Hepatocyte (in vitro differentiated cells): ENCODE measurements around the gene OR11G2. TPM values are rescaled to one million over a fixed set of nuclear protein-coding genes. Genes with fewer than 3 reads are reported as not detected.

Experiments
- DNase-seq: peaks from one replicate; pipeline ENCODE4 v3.0.0-alpha.2; 2016; ENCODE audit warnings: low spot score
- H2AFZ ChIP-seq: fragments of 200-600 bp; sonication (generic); 2 replicates; pipeline ENCODE4 v1.6.0; 2016; ENCODE audit warnings: antibody characterized with exemption, mild to moderate bottlenecking
- H3K27ac ChIP-seq: fragments of 200-600 bp; sonication (generic); 2 replicates; pipeline ENCODE4 v1.5.1; 2016; ENCODE audit warnings: mild to moderate bottlenecking
- H3K27me3 ChIP-seq: fragments of 200-600 bp; sonication (generic); 2 replicates; pipeline ENCODE4 v1.6.1; 2016
- H3K36me3 ChIP-seq: fragments of 200-600 bp; sonication (generic); replicated peaks from 2 replicates; pipeline ENCODE4 v1.5.1; 2016; ENCODE audit warnings: low read depth; ENCODE audit not compliant: insufficient read depth
- H3K4me1 ChIP-seq: fragments of 200-600 bp; sonication (generic); 2 replicates; pipeline ENCODE4 v1.5.1; 2016; ENCODE audit warnings: mild to moderate bottlenecking, moderate library complexity; ENCODE audit not compliant: insufficient read depth
- H3K4me2 ChIP-seq: fragments of 200-600 bp; sonication (generic); 2 replicates; pipeline ENCODE4 v1.6.0; 2016
- H3K4me3 ChIP-seq: fragments of 200-600 bp; sonication (generic); 2 replicates; pipeline ENCODE4 v1.5.1; 2016; ENCODE audit warnings: mild to moderate bottlenecking
- H3K79me2 ChIP-seq: fragments of 200-600 bp; sonication (generic); 2 replicates; pipeline ENCODE4 v1.6.0; 2017; ENCODE audit warnings: mild to moderate bottlenecking
- H3K9me2 ChIP-seq: fragments of 200-600 bp; sonication (generic); replicated peaks from 2 replicates; pipeline ENCODE4 v1.6.0; 2017; ENCODE audit warnings: mild to moderate bottlenecking; ENCODE audit not compliant: insufficient read depth
- H3K9me3 ChIP-seq: fragments of 200-600 bp; sonication (generic); 2 replicates; pipeline ENCODE4 v1.5.1; 2016; ENCODE audit warnings: low read depth, mild to moderate bottlenecking
- H4K20me1 ChIP-seq: fragments of 200-600 bp; sonication (generic); 2 replicates; pipeline ENCODE4 v1.6.0; 2016; ENCODE audit warnings: mild to moderate bottlenecking; ENCODE audit not compliant: insufficient read depth, poor library complexity, severe bottlenecking
- EZH2 ChIP-seq: fragments of 200-600 bp; sonication (generic); IDR thresholded peaks from 2 replicates; pipeline ENCODE4 v1.6.1; 2016; ENCODE audit warnings: antibody characterized with exemption, mild to moderate bottlenecking, borderline replicate concordance
- EZH2phosphoT487 ChIP-seq: fragments of 200-600 bp; sonication (generic); IDR thresholded peaks from one replicate; pipeline ENCODE4 v1.6.1; 2018; ENCODE audit warnings: antibody characterized with exemption, mild to moderate bottlenecking, low read depth, moderate library complexity; ENCODE audit not compliant: unreplicated experiment, severe bottlenecking
- WGBS: methylation state at CpG from one replicate; pipeline ENCODE4 v1.1.6; 2016; ENCODE audit warnings: low lambda C conversion rate; ENCODE audit errors: missing lambda C conversion rate; 5-methylcytosine and 5-hydroxymethylcytosine counted together
- polyA plus RNA-seq: library from polyadenylated mRNA; unstranded; fragments of >200 nt; fragmentation: Nextera tagmentation; extraction: Ambion mirVana; gene quantifications from 2 replicates; pipeline ENCODE4 v1.2.1, GENCODE V29; 2016
- total RNA-seq: library from RNA; depleted of rRNA; stranded (reverse); fragments of >200 nt; gene quantifications from 2 replicates; pipeline ENCODE4 v1.2.3, GENCODE V29; 2014
- TF ChIP-seq, protein P1 (sequence below): fragments of 200-600 bp; sonication (generic); IDR thresholded peaks from 2 replicates; pipeline ENCODE4 v1.5.1; 2016; ENCODE audit warnings: antibody characterized with exemption, mild to moderate bottlenecking; ENCODE audit not compliant: poor library complexity

Gene OR11G2
- total and polyA plus RNA-seq, 2 experiments from 2014 or later: not detected

DNA sequence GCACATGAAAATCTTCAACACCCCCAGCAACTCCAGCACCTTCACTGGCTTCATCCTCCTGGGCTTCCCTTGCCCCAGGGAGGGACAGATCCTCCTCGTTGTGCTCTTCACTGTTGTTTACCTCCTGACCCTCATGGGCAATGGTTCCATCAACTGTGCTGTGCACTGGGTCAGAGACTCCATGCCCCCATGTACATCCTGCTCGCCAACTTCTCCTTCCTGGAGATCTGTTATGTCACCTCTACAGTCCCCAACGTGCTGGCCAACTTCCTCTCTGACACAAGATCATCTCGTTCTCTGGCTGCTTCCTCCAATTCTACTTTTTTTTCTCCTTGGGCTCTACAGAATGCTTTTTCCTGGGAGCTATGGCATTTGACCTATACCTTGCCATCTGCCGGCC, 11.5 kb upstream of the OR11G2 start:
- Histone ChIP-seq H3K9me3 (no peaks in the 10 kb centered on the region), H2AFZ (no peak overlapping the region), H3K4me1 (no peaks in the 10 kb centered on the region), H3K36me3 (no peaks in the 10 kb centered on the region), H4K20me1 (no peaks in the 10 kb centered on the region), H3K27me3 (no peaks in the 10 kb centered on the region), H3K4me3 (no peak overlapping the region), H3K9me2 (no peaks in the 10 kb centered on the region), H3K79me2 (no peaks in the 10 kb centered on the region), H3K4me2 (no peak overlapping the region), H3K27ac (no peak overlapping the region)
- no peak for DNase-seq
- TF ChIP-seq EZH2 (no peak), EZH2phosphoT487 (no peak)
- TF ChIP-seq, protein P1, sequence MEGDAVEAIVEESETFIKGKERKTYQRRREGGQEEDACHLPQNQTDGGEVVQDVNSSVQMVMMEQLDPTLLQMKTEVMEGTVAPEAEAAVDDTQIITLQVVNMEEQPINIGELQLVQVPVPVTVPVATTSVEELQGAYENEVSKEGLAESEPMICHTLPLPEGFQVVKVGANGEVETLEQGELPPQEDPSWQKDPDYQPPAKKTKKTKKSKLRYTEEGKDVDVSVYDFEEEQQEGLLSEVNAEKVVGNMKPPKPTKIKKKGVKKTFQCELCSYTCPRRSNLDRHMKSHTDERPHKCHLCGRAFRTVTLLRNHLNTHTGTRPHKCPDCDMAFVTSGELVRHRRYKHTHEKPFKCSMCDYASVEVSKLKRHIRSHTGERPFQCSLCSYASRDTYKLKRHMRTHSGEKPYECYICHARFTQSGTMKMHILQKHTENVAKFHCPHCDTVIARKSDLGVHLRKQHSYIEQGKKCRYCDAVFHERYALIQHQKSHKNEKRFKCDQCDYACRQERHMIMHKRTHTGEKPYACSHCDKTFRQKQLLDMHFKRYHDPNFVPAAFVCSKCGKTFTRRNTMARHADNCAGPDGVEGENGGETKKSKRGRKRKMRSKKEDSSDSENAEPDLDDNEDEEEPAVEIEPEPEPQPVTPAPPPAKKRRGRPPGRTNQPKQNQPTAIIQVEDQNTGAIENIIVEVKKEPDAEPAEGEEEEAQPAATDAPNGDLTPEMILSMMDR: no peak
- 54% methylated on average over 5 of the region's 5 CpGs for WGBS

DNA sequence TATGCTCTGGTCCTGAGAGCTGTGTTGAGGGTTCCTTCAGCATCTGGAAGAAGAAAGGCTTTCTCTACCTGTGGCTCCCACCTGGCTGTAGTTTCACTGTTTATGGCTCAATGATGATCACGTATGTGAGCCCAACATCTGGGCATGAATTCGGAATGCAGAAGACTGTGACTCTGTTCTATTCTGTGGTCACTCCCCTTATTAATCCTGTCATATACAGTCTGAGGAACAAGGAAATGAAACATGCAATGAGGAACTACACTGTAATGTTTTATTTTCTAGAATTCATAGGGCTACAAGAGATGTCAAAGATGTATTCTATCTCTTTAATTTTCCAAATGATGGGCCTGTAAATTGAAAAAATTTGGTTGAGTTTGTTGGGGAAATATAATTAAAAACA, 10.8 kb upstream of the OR11G2 start:
- WGBS: 64% methylated on average over 2 of the region's 2 CpGs
- H4K20me1 ChIP-seq: no peaks in the 10 kb centered on the region

DNA sequence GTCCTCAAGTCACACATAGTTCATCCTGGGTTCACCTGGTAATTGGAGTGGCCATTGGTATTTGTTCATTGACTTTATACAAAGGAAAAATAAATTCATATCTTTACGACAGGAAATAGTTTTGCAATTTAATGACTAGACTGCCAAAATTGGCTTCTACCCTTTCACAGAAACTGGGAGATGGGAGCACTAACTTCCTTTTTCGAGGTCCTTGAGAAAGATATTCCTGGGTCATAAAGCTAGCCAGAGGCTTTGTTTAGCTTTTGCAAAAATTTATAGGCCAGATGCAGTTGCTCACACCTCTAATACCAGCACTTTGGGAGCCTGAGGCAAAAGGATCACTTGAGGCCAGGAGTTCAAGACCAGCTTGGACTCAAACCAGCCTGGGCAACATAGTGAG, 10.2 kb upstream of the OR11G2 start:
- DNase-seq: no peak
- H3K27ac ChIP-seq: no peak overlapping the region
- no peaks in the 10 kb centered on the region for H3K4me1 ChIP-seq
- H3K4me3 ChIP-seq: no peak overlapping the region
- H3K4me2 ChIP-seq: no peak overlapping the region
- H2AFZ ChIP-seq: no peak overlapping the region
- H3K9me3 ChIP-seq: no peaks in the 10 kb centered on the region
- no peaks in the 10 kb centered on the region for H3K9me2 ChIP-seq
- WGBS: 61% methylated on average over 2 of the region's 2 CpGs
- no peaks in the 10 kb centered on the region for H3K79me2 ChIP-seq
- H3K27me3 ChIP-seq: no peaks in the 10 kb centered on the region
- H4K20me1 ChIP-seq: no peaks in the 10 kb centered on the region
- no peaks in the 10 kb centered on the region for H3K36me3 ChIP-seq
- TF ChIP-seq EZH2phosphoT487 (no peak), EZH2 (no peak)
- TF ChIP-seq, protein P1: no peak

More for the DNA sequence above, 10.8 kb upstream of the OR11G2 start:
- Histone ChIP-seq H3K4me2 (no peak overlapping the region), H2AFZ (no peak overlapping the region), H3K4me1 (no peaks in the 10 kb centered on the region), H3K9me2 (no peaks in the 10 kb centered on the region), H3K27me3 (no peaks in the 10 kb centered on the region), H3K79me2 (no peaks in the 10 kb centered on the region), H3K27ac (no peak overlapping the region), H3K36me3 (no peaks in the 10 kb centered on the region), H3K9me3 (no peaks in the 10 kb centered on the region), H3K4me3 (no peak overlapping the region)
- TF ChIP-seq EZH2phosphoT487: no peak
- TF ChIP-seq, protein P1: no peak
- no peak for TF ChIP-seq EZH2
- no peak for DNase-seq

DNA sequence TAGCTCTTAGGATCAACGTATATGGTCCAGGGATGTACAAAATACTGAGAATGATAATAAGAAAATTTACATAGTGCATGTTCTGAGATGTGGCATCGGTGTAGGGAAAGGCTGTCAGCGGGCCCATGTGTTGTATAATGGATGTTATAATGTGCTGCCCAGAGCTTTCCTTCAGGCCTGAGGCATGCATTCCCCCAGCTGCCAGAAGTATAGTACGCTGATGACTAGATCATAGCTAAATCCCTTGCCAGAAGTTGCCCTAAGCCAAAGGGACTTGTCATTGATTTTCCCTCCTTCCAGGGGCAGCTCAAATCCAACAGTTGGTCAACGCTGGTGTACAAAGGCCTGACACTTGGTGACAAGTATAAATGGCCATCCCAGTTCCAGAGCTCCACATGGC, 6.5 kb upstream of the OR11G2 start:
- TF ChIP-seq EZH2: no peak
- TF ChIP-seq EZH2phosphoT487: no peak
- TF ChIP-seq, protein P1: no peak
- Histone ChIP-seq H3K36me3 (no peaks in the 10 kb centered on the region), H3K27ac (no peak overlapping the region), H3K27me3 (no peaks in the 10 kb centered on the region), H3K4me1 (no peaks in the 10 kb centered on the region), H3K4me2 (no peak overlapping the region), H3K79me2 (no peaks in the 10 kb centered on the region), H4K20me1 (no peaks in the 10 kb centered on the region), H3K9me3 (no peaks in the 10 kb centered on the region), H3K9me2 (no peaks in the 10 kb centered on the region), H3K4me3 (no peak overlapping the region), H2AFZ (no peak overlapping the region)
- no peak for DNase-seq
- WGBS: 51% methylated on average over 5 of the region's 5 CpGs
